Endothelial cell of umbilical vein (primary cell): ENCODE measurements around the gene POLR1B. TPM values are rescaled to one million over a fixed set of nuclear protein-coding genes. Genes with fewer than 3 reads are reported as not detected.
"Not testable (repeated sequence)": the region's sequence is repeated elsewhere in the genome, so short reads cannot be mapped to it uniquely, and the experiment has no call there.

Experiments used
- BruUV-seq: library from RNA; stranded (reverse); fragments of 400-500 nt; replicated peaks from 2 replicates; lab custom pipeline; 2021; lab: Mats Ljungman, UMichigan
- CTCF ChIA-PET: fragments of 300-600, 350-600 bp; sonication (Branson Sonifier 250); formaldehyde crosslinking; loops from one replicate; lab custom pipeline; 2021; ENCODE audit warnings: antibody characterized with exemption, inconsistent platforms; lab: Charles Lee
- POLR2A ChIA-PET: fragments of 300-600, 350-600 bp; sonication (Branson Sonifier 250); formaldehyde crosslinking; loops from one replicate; lab custom pipeline; 2021; ENCODE audit warnings: antibody characterized with exemption, inconsistent platforms; lab: Charles Lee
- DNase-seq: peaks from one replicate; pipeline ENCODE4 v3.0.0-alpha.2; 2011; ENCODE audit warnings: low read depth, low spot score
- FAIRE-seq: peaks from 2 replicates; lab custom pipeline; 2011; peaks lifted over from hg19 to GRCh38; lab: Jason Lieb, UNC
- H2AFZ ChIP-seq: 2 replicates; pipeline ENCODE4 v1.6.0; 2012; ENCODE audit warnings: low read depth, low read length, control low read depth, inconsistent platforms
- H3K27ac ChIP-seq: 2 replicates; pipeline ENCODE4 v1.5.1; 2011; ENCODE audit warnings: low read depth, mild to moderate bottlenecking, control low read depth, low read length, moderate library complexity; ENCODE audit not compliant: insufficient read depth
- H3K27me3 ChIP-seq, 2 experiments: 2 replicates each; pipeline versions ENCODE4 v1.6.0 to v1.6.1; 2011; ENCODE audit warnings: low read length in 2 of 2, mixed read lengths in 1 of 2; ENCODE audit not compliant: control insufficient read depth in 2 of 2, insufficient read depth in 2 of 2
- H3K36me3 ChIP-seq, 2 experiments: 2 replicates in 1 of 2; 3 replicates in 1 of 2; pipeline ENCODE4 v1.5.1; 2011; ENCODE audit warnings: low read length in 2 of 2, mild to moderate bottlenecking in 1 of 2, moderate library complexity in 1 of 2; ENCODE audit not compliant: control insufficient read depth in 2 of 2, insufficient read depth in 2 of 2; ENCODE audit errors: extremely low read depth in 1 of 2
- H3K4me1 ChIP-seq: 3 replicates; pipeline ENCODE4 v1.5.1; 2011; ENCODE audit warnings: mild to moderate bottlenecking, low read length; ENCODE audit not compliant: control insufficient read depth, insufficient read depth; ENCODE audit errors: extremely low read depth
- H3K4me2 ChIP-seq: 2 replicates; pipeline ENCODE4 v1.6.1; 2011; ENCODE audit warnings: low read length, control low read depth, mixed read lengths; ENCODE audit not compliant: insufficient read depth
- H3K4me3 ChIP-seq, 3 experiments: fragments of 200-600 bp in 1 of 3; sonication (generic), shearing (Covaris generic) in 1 of 3; replicated peaks in 1 of 3; 2 replicates each; pipeline ENCODE4 v1.5.1; 2011 to 2016; ENCODE audit warnings: control low read depth in 3 of 3, low read length in 3 of 3, mild to moderate bottlenecking in 2 of 3, inconsistent platforms in 1 of 3, low read depth in 1 of 3, moderate library complexity in 1 of 3; ENCODE audit not compliant: insufficient read depth in 1 of 3
- H3K79me2 ChIP-seq: 2 replicates; pipeline ENCODE4 v1.6.0; 2012; ENCODE audit warnings: low read length, inconsistent platforms; ENCODE audit not compliant: control insufficient read depth, insufficient read depth
- H3K9ac ChIP-seq: replicated peaks from 2 replicates; pipeline ENCODE3; 2011; ENCODE audit warnings: low read length, control low read depth; ENCODE audit not compliant: insufficient read depth; ENCODE audit errors: extremely low read depth
- H3K9me1 ChIP-seq: replicated peaks from 3 replicates; pipeline ENCODE4 v1.6.0; 2011; ENCODE audit warnings: mild to moderate bottlenecking, low read length; ENCODE audit not compliant: control insufficient read depth, insufficient read depth; ENCODE audit errors: extremely low read depth
- H3K9me3 ChIP-seq: replicated peaks from 2 replicates; pipeline ENCODE4 v1.5.1; 2012; ENCODE audit warnings: low read length, inconsistent platforms; ENCODE audit not compliant: control insufficient read depth, insufficient read depth
- H4K20me1 ChIP-seq: replicated peaks from 2 replicates; pipeline ENCODE3; 2011; ENCODE audit warnings: mild to moderate bottlenecking, low read length; ENCODE audit not compliant: control insufficient read depth, insufficient read depth; ENCODE audit errors: extremely low read depth
- EZH2 ChIP-seq: IDR thresholded peaks from 2 replicates; pipeline ENCODE4 v1.6.1; 2012; ENCODE audit warnings: borderline replicate concordance, low read depth, mild to moderate bottlenecking, moderate library complexity, low read length, inconsistent platforms; ENCODE audit not compliant: severe bottlenecking
- FOS ChIP-seq: IDR thresholded peaks from 2 replicates; pipeline ENCODE4 v1.6.1; 2011; ENCODE audit warnings: mild to moderate bottlenecking, low read length, moderate library complexity, borderline replicate concordance; ENCODE audit not compliant: insufficient read depth
- GATA2 ChIP-seq: IDR thresholded peaks from 2 replicates; pipeline ENCODE4 v1.7.0; 2011; ENCODE audit warnings: low read depth, mild to moderate bottlenecking, moderate library complexity, mixed read lengths, low read length; ENCODE audit not compliant: insufficient read length, insufficient read depth
- JUN ChIP-seq: IDR thresholded peaks from 2 replicates; pipeline ENCODE4 v1.6.1; 2011; ENCODE audit warnings: borderline replicate concordance, low read depth; ENCODE audit not compliant: insufficient read length, insufficient read depth
- MYC ChIP-seq: IDR thresholded peaks from one replicate; pipeline ENCODE4 v1.6.1; 2011; ENCODE audit warnings: mild to moderate bottlenecking, low read depth, low read length
- POLR2A ChIP-seq: IDR thresholded peaks from 2 replicates; pipeline ENCODE4 v1.6.1; 2012; ENCODE audit warnings: low read depth, mild to moderate bottlenecking, control low read depth, low read length
- POLR2AphosphoS5 ChIP-seq: IDR thresholded peaks from 2 replicates; pipeline ENCODE4 v1.6.1; 2012; ENCODE audit warnings: low read depth, mild to moderate bottlenecking, control low read depth, low read length, moderate library complexity; ENCODE audit not compliant: insufficient read depth
- dilution Hi-C: fragments of 300-500 bp; cut with MboI; formaldehyde crosslinking; loops from one replicate; pipeline ENCODE4 v1.15.0; 2019; ENCODE audit warnings: low sequenced_read_pairs; ENCODE audit not compliant: extremely low pct_ligation_motif_present
- intact Hi-C: fragments of 100-400 bp; cut with micrococcal nuclease; formaldehyde crosslinking; loops from one replicate; pipeline ENCODE4 v1.10.0; 2022
- polyA plus RNA-seq, 4 experiments: library from polyadenylated mRNA; depleted of rRNA in 3 of 4; stranded (reverse) in 3 of 4; unstranded in 1 of 4; fragments of >200 nt; gene quantifications; 2 replicates each; pipeline versions ENCODE4 v1.2.1 to v1.2.3, GENCODE V29; 2011 to 2012; ENCODE audit warnings: missing spikeins in 1 of 4
- total RNA-seq: library from RNA; stranded (reverse); gene quantifications from 2 replicates; pipeline ENCODE4 v1.2.3, GENCODE V29; 2021
- TF ChIP-seq, protein P1 (sequence below), 2 donors: IDR thresholded peaks; 1 replicate in 1 of 2; 2 replicates in 1 of 2; pipeline ENCODE4 v1.5.1; 2011; ENCODE audit warnings: low read length in 2 of 2, mild to moderate bottlenecking in 2 of 2, moderate library complexity in 2 of 2, control low read depth in 1 of 2, inconsistent platforms in 1 of 2, low read depth in 1 of 2; ENCODE audit not compliant: insufficient read depth in 1 of 2; ENCODE audit errors: extremely low read depth in 1 of 2
- TF ChIP-seq, protein P2 (sequence below): IDR thresholded peaks from 2 replicates; pipeline ENCODE4 v1.6.1; 2011; ENCODE audit not compliant: insufficient read depth, insufficient read length

POLR1B gene
- total and polyA plus RNA-seq, 2 donors (not counting 3 experiments of a cell fraction or from before 2014, with no cell fraction given), result 12.2 to 28.9 TPM

DNA sequence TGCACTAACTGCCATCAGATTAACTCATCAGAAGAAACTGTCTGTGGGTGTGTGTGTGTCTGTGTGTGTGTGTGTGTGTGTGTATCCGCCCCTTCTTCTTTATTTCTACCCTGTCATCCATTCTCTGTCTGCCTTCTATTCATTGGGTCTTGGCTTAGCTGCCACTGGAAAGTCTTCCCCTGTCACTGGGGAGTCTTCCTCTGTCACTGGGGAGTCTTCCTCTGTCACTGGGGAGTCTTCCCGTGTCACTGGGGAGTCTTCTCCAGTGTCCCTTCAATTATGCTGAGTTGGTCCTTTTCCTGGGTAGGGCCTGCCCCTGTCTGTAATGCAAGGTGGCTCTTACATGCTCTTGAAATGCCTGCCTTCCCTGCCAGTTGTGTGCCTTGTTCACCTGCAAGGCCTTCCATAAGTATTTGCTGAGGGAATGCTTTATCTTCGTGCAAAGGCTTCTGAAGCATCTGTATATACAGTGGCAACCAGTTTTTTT, 18.9 kb upstream of the POLR1B start:
- Histone ChIP-seq H3K79me2 (no peaks in the 10 kb centered on the region), H3K27ac (no peak overlapping the region), H3K36me3 (peaks cover 6 to 19% of the 10 kb centered on the region in 2 experiments), H3K4me1 (no peaks in the 10 kb centered on the region), H3K9ac (no peak overlapping the region), H3K9me3 (no peaks in the 10 kb centered on the region), H3K27me3 (no peaks in the 10 kb centered on the region), H4K20me1 (no peaks in the 10 kb centered on the region), H3K4me2 (no peak overlapping the region), H3K9me1 (no peaks in the 10 kb centered on the region), H3K4me3 (no peak overlapping the region), H2AFZ (no peak overlapping the region)
- no TSS peak for BruUV-seq
- ChIA-PET POLR2A (no interaction called here), CTCF (interaction anchor here (0.5 to 0.6 kb wide), 2 partner anchors 65 to 100 kb away, joined by 3 read pairs; no protein-coding TSS in a partner anchor)
- dilution Hi-C loops (no loop called here), intact Hi-C loops (no loop called here)
- TF ChIP-seq MYC (no peak), JUN (no peak), POLR2AphosphoS5 (no peak), FOS (no peak), POLR2A (no peak), EZH2 (no peak), GATA2 (no peak)
- TF ChIP-seq, protein P1, sequence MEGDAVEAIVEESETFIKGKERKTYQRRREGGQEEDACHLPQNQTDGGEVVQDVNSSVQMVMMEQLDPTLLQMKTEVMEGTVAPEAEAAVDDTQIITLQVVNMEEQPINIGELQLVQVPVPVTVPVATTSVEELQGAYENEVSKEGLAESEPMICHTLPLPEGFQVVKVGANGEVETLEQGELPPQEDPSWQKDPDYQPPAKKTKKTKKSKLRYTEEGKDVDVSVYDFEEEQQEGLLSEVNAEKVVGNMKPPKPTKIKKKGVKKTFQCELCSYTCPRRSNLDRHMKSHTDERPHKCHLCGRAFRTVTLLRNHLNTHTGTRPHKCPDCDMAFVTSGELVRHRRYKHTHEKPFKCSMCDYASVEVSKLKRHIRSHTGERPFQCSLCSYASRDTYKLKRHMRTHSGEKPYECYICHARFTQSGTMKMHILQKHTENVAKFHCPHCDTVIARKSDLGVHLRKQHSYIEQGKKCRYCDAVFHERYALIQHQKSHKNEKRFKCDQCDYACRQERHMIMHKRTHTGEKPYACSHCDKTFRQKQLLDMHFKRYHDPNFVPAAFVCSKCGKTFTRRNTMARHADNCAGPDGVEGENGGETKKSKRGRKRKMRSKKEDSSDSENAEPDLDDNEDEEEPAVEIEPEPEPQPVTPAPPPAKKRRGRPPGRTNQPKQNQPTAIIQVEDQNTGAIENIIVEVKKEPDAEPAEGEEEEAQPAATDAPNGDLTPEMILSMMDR (IDR thresholded peaks at IDR 0.05; ENCODE audit: extremely low read depth in 1 of 2, insufficient read depth in 1 of 2, low read depth in 1 of 2, low read length in 2 of 2), result no peak
- TF ChIP-seq, protein P2, sequence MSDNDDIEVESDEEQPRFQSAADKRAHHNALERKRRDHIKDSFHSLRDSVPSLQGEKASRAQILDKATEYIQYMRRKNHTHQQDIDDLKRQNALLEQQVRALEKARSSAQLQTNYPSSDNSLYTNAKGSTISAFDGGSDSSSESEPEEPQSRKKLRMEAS, result no peak
- FAIRE-seq (no peak), DNase-seq (no peak)

DNA sequence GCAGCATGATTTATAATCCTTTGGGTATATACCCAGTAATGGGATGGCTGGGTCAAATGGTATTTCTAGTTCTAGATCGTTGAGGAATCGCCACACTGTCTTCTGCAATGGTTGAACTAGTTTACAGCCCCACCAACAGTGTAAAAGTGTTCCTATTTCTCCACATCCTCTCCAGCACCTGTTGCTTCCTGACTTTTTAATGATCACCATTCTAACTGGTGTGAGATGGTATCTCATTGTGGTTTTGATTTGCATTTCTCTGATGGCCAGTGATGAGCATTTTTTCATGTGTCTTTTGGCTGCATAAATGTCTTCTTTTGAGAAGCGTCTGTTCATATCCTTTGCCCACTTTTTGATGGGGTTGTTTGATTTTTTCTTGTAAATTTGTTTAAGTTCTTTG, 18.0 kb upstream of the POLR1B start:
- H3K9me1 ChIP-seq, H3K9me3 ChIP-seq, dilution Hi-C loops, H3K27me3 ChIP-seq, H3K27ac ChIP-seq, BruUV-seq, H3K4me1 ChIP-seq, CTCF ChIA-PET, H3K4me3 ChIP-seq, H3K9ac ChIP-seq, H3K79me2 ChIP-seq, FAIRE-seq, H3K4me2 ChIP-seq, DNase-seq, H4K20me1 ChIP-seq, POLR2A ChIA-PET, intact Hi-C loops, H2AFZ ChIP-seq: not testable (repeated sequence)
- peaks cover 11 to 26% of the 10 kb centered on the region in 2 experiments for H3K36me3 ChIP-seq
